HCT116 (cell line): ENCODE measurements around the gene LRP1B. TPM values are rescaled to one million over a fixed set of nuclear protein-coding genes. Genes with fewer than 3 reads are reported as not detected.

Experiments used
- ATAC-seq: fragments of 200-7000 bp; cut with Tn5 transposase; 2 replicates; pipeline ENCODE4 v1.9.1; 2020; ENCODE audit warnings: mild to moderate bottlenecking, moderate library complexity
- BruUV-seq: library from RNA; stranded (reverse); fragments of 400-500 nt; replicated peaks from 2 replicates; lab custom pipeline; 2021; lab: Mats Ljungman, UMichigan
- CTCF ChIA-PET: fragments of 300-600 bp; sonication (Branson Sonifier 250); formaldehyde crosslinking; loops from one replicate; lab custom pipeline; 2021; ENCODE audit warnings: antibody characterized with exemption; lab: Charles Lee
- POLR2A ChIA-PET: fragments of 300-600, 350-600 bp; sonication (Branson Sonifier 250); formaldehyde crosslinking; loops from one replicate; lab custom pipeline; 2021; ENCODE audit warnings: antibody characterized with exemption; lab: Charles Lee
- RAD21 ChIA-PET, 2 experiments: fragments of 300-600 bp; sonication (Branson Sonifier 250); formaldehyde crosslinking; loops; one replicate each; lab custom pipeline; 2023; ENCODE audit warnings: low total read pairs in 2 of 2; ENCODE audit not compliant: uncharacterized antibody in 2 of 2, unreplicated experiment in 2 of 2, low non-redundant PET in 1 of 2; lab: Charles Lee
- DNase-seq: peaks from one replicate; pipeline ENCODE4 v3.0.0-alpha.2; 2010; ENCODE audit warnings: low read depth, low spot score
- H2AFZ ChIP-seq: fragments of 200-600 bp; shearing (Covaris generic), sonication (generic); 2 replicates; pipeline ENCODE4 v1.6.1; 2017; ENCODE audit warnings: low read depth, mixed run types, mixed read lengths, antibody characterized with exemption, low read length; ENCODE audit not compliant: poor library complexity, severe bottlenecking
- H3K27ac ChIP-seq: 2 replicates; pipeline ENCODE4 v1.5.1; 2012; ENCODE audit warnings: low read depth, low read length
- H3K27me3 ChIP-seq: fragments of 200-600 bp; sonication (generic); 2 replicates; pipeline ENCODE4 v1.6.1; 2016; ENCODE audit warnings: mixed run types, low read length, mixed read lengths; ENCODE audit not compliant: insufficient read depth
- H3K36me3 ChIP-seq, 2 experiments: fragments of 200-500 bp in 1 of 2; fragments of 200-600 bp in 1 of 2; sonication (Bioruptor generic) in 1 of 2; sonication (generic) in 1 of 2; 2 replicates each; pipeline versions ENCODE4 v1.5.1 to v1.6.1; 2014 to 2016; ENCODE audit warnings: low read length in 2 of 2, inconsistent platforms in 1 of 2, mixed read lengths in 1 of 2, mixed run types in 1 of 2; ENCODE audit not compliant: insufficient read depth in 2 of 2, control insufficient read depth in 1 of 2
- H3K4me1 ChIP-seq, 2 experiments: fragments of 200-600 bp in 1 of 2; sonication (generic) in 1 of 2; 2 replicates each; pipeline versions ENCODE4 v1.5.1 to v1.6.1; 2012 to 2017; ENCODE audit warnings: low read length in 2 of 2, inconsistent platforms in 1 of 2, mild to moderate bottlenecking in 1 of 2, mixed read lengths in 1 of 2, mixed run types in 1 of 2, moderate library complexity in 1 of 2; ENCODE audit not compliant: insufficient read depth in 2 of 2, control insufficient read depth in 1 of 2
- H3K4me2 ChIP-seq: fragments of 200-600 bp; sonication (generic); 2 replicates; pipeline ENCODE4 v1.6.1; 2017; ENCODE audit warnings: mixed run types, low read length, mixed read lengths
- H3K4me3 ChIP-seq, 2 experiments: fragments of 200-600 bp in 1 of 2; sonication (generic) in 1 of 2; replicated peaks in 1 of 2; 2 replicates each; pipeline ENCODE4 v1.5.1; 2011 to 2016; ENCODE audit warnings: low read length in 2 of 2, control low read depth in 1 of 2, low read depth in 1 of 2, mild to moderate bottlenecking in 1 of 2, mixed read lengths in 1 of 2, mixed run types in 1 of 2
- H3K79me2 ChIP-seq: fragments of 200-600 bp; sonication (generic); 2 replicates; pipeline ENCODE4 v1.6.1; 2017; ENCODE audit warnings: mild to moderate bottlenecking, mixed run types, low read length, moderate library complexity, mixed read lengths; ENCODE audit not compliant: insufficient read depth
- H3K9ac ChIP-seq: fragments of 200-600 bp; sonication (generic); 2 replicates; pipeline ENCODE4 v1.6.1; 2016; ENCODE audit warnings: low read length, mixed read lengths
- H3K9me2 ChIP-seq: fragments of 200-600 bp; sonication (generic), shearing (Covaris generic); 2 replicates; pipeline ENCODE4 v1.6.1; 2017; ENCODE audit warnings: mixed run types, mild to moderate bottlenecking, moderate library complexity; ENCODE audit not compliant: insufficient read depth
- H3K9me3 ChIP-seq, 2 experiments: fragments of 200-500 bp in 1 of 2; fragments of 200-600 bp in 1 of 2; sonication (Bioruptor generic) in 1 of 2; sonication (generic) in 1 of 2; 2 replicates each; pipeline ENCODE4 v1.6.1; 2014 to 2017; ENCODE audit warnings: low read length in 2 of 2, mixed read lengths in 2 of 2, inconsistent platforms in 1 of 2, low read depth in 1 of 2, mild to moderate bottlenecking in 1 of 2, mixed run types in 1 of 2, moderate library complexity in 1 of 2; ENCODE audit not compliant: control insufficient read depth in 1 of 2, insufficient read depth in 1 of 2
- H4K20me1 ChIP-seq: fragments of 200-600 bp; sonication (generic), shearing (Covaris generic); 2 replicates; pipeline ENCODE4 v1.6.1; 2017; ENCODE audit warnings: mixed run types, mild to moderate bottlenecking, moderate library complexity; ENCODE audit not compliant: insufficient read depth
- CBX3 ChIP-seq: IDR thresholded peaks from 2 replicates; pipeline ENCODE4 v1.6.1; 2012; ENCODE audit warnings: low read depth
- EGR1 ChIP-seq: IDR thresholded peaks from 2 replicates; pipeline ENCODE4 v1.6.1; 2012; ENCODE audit warnings: low read depth
- EZH2 ChIP-seq: fragments of 200-600 bp; sonication (generic); IDR thresholded peaks from 2 replicates; pipeline ENCODE4 v1.6.1; 2017; ENCODE audit warnings: antibody characterized with exemption, mixed run types
- POLR2A ChIP-seq: IDR thresholded peaks from 2 replicates; pipeline ENCODE4 v1.7.0; 2011; ENCODE audit warnings: borderline replicate concordance; ENCODE audit not compliant: insufficient read depth, insufficient read length; ENCODE audit errors: extremely low read depth
- RAD21 ChIP-seq: IDR thresholded peaks from 2 replicates; pipeline ENCODE4 v1.6.1; 2012; ENCODE audit warnings: low read depth, mild to moderate bottlenecking
- SP1 ChIP-seq: IDR thresholded peaks from 2 replicates; pipeline ENCODE4 v1.6.1; 2012; ENCODE audit warnings: low read depth
- YY1 ChIP-seq: IDR thresholded peaks from 2 replicates; pipeline ENCODE4 v1.6.1; 2011; ENCODE audit warnings: low read length, low read depth, moderate library complexity, mild to moderate bottlenecking; ENCODE audit not compliant: insufficient replicate concordance; ENCODE audit errors: extremely low read depth
- intact Hi-C: fragments of 100-400 bp; cut with micrococcal nuclease; formaldehyde crosslinking; loops from 2 replicates; pipeline ENCODE4 v1.10.0; 2022
- total RNA-seq: library from RNA; stranded (reverse); gene quantifications from one replicate; pipeline ENCODE4 v1.2.1, GENCODE V29; 2021; ENCODE audit not compliant: unreplicated experiment
- TF ChIP-seq, protein P1 (sequence below): IDR thresholded peaks from 2 replicates; pipeline ENCODE4 v1.6.1; 2012
- TF ChIP-seq, protein P2 (sequence below): IDR thresholded peaks from 2 replicates; pipeline ENCODE4 v1.6.1; 2012; ENCODE audit warnings: low read depth

The LRP1B gene
- total RNA-seq, 1 experiment from 2014 or later, result 0.34 TPM

DNA sequence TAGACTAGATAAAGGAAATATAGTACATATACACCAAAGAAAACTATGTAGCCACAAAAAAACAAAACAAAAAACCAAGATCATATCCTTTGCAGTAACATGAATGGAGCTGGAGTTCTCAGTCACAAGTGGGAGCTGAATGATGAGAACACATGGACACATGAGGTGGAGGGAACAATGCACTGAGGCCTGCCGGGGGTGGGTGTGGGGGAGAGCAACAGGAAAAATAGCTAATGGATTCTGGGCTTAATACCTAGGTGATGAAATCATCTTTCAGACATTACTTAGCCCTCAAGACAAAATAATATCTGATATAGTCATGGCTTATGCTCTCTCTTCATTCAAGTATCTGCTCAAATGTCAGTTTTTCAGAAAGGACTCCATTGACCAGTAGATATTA lies 930.6 kb downstream of the LRP1B start:
- H3K4me3 ChIP-seq, result no peak overlapping the region
- H4K20me1 ChIP-seq, result no peaks in the 10 kb centered on the region
- no peak for ATAC-seq
- no peak overlapping the region for H3K4me2 ChIP-seq
- H3K79me2 ChIP-seq, result no peaks in the 10 kb centered on the region
- no peaks in the 10 kb centered on the region for H3K9me2 ChIP-seq
- BruUV-seq, result no TSS peak
- ChIA-PET CTCF (no interaction called here), POLR2A (no interaction called here), RAD21 (no interaction called here)
- TF ChIP-seq RAD21 (no peak), YY1 (no peak), CBX3 (no peak), POLR2A (no peak), EGR1 (no peak), EZH2 (no peak), SP1 (no peak)
- TF ChIP-seq, protein P1, sequence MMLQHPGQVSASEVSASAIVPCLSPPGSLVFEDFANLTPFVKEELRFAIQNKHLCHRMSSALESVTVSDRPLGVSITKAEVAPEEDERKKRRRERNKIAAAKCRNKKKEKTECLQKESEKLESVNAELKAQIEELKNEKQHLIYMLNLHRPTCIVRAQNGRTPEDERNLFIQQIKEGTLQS, result no peak
- TF ChIP-seq, protein P2, sequence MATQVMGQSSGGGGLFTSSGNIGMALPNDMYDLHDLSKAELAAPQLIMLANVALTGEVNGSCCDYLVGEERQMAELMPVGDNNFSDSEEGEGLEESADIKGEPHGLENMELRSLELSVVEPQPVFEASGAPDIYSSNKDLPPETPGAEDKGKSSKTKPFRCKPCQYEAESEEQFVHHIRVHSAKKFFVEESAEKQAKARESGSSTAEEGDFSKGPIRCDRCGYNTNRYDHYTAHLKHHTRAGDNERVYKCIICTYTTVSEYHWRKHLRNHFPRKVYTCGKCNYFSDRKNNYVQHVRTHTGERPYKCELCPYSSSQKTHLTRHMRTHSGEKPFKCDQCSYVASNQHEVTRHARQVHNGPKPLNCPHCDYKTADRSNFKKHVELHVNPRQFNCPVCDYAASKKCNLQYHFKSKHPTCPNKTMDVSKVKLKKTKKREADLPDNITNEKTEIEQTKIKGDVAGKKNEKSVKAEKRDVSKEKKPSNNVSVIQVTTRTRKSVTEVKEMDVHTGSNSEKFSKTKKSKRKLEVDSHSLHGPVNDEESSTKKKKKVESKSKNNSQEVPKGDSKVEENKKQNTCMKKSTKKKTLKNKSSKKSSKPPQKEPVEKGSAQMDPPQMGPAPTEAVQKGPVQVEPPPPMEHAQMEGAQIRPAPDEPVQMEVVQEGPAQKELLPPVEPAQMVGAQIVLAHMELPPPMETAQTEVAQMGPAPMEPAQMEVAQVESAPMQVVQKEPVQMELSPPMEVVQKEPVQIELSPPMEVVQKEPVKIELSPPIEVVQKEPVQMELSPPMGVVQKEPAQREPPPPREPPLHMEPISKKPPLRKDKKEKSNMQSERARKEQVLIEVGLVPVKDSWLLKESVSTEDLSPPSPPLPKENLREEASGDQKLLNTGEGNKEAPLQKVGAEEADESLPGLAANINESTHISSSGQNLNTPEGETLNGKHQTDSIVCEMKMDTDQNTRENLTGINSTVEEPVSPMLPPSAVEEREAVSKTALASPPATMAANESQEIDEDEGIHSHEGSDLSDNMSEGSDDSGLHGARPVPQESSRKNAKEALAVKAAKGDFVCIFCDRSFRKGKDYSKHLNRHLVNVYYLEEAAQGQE, result no peak
- no peaks in the 10 kb centered on the region for H3K27me3 ChIP-seq
- H3K9me3 ChIP-seq, result no peaks in the 10 kb centered on the region
- no peak overlapping the region for H3K27ac ChIP-seq
- H3K9ac ChIP-seq, result no peak overlapping the region
- DNase-seq, result no peak
- no peaks in the 10 kb centered on the region for H3K36me3 ChIP-seq
- intact Hi-C loops, result no loop called here
- H2AFZ ChIP-seq, result no peak overlapping the region
- H3K4me1 ChIP-seq, result no peaks in the 10 kb centered on the region
